Measurements from ENCODE around the gene DALRD3.

Gene DALRD3

DNA sequence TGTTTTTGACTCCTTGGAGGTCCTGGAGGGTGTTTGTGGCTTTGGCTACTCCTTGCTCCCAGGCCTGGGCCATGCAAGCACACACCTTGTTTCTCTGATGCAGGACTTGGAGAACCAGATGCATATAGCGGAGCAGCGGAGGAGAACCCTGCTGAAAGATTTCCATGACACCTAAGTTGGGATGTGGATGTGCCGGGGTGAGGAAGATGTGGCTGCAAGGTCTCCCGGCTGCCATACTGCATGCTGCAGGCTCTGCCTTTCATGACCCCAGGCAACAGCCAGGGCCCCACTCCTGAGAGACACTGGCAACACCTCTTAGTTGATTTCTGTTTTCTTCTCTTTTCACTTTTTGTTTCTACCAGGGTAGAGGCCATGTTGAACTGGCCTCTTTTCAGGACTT lies 35.3 kb downstream of the DALRD3 start:
- DNase-seq (ENCODE audit: low spot score), result no peak

DNA sequence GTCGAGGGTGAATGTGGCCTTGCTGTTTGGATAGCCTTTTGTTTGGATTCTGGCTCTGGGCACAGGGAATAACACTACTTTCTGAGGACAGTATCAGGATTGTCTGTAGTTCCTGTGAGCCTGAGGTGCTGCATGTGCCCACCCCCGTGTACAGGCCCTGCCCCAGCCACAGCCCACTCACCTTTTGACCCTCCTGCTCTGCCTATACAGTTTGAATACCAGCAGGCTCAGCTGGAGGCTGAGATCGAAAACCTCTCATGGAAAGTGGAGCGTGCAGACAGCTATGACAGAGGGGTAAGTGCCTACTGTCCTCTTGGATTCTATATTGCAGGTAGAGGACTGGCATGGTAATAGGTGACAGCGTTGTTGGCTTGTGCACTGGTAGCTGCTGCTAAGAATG lies 35.7 kb downstream of the DALRD3 start:
- no peak for DNase-seq (ENCODE audit: low spot score)
- TF ChIP-seq, protein P1, sequence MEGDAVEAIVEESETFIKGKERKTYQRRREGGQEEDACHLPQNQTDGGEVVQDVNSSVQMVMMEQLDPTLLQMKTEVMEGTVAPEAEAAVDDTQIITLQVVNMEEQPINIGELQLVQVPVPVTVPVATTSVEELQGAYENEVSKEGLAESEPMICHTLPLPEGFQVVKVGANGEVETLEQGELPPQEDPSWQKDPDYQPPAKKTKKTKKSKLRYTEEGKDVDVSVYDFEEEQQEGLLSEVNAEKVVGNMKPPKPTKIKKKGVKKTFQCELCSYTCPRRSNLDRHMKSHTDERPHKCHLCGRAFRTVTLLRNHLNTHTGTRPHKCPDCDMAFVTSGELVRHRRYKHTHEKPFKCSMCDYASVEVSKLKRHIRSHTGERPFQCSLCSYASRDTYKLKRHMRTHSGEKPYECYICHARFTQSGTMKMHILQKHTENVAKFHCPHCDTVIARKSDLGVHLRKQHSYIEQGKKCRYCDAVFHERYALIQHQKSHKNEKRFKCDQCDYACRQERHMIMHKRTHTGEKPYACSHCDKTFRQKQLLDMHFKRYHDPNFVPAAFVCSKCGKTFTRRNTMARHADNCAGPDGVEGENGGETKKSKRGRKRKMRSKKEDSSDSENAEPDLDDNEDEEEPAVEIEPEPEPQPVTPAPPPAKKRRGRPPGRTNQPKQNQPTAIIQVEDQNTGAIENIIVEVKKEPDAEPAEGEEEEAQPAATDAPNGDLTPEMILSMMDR (IDR thresholded peaks at IDR 0.05; ENCODE audit: extremely low read depth, missing control alignments), result no peak

More for the DNA sequence above, 35.3 kb downstream of the DALRD3 start:
- TF ChIP-seq, protein P1 (IDR thresholded peaks at IDR 0.05; ENCODE audit: extremely low read depth, missing control alignments), result no peak

DNA sequence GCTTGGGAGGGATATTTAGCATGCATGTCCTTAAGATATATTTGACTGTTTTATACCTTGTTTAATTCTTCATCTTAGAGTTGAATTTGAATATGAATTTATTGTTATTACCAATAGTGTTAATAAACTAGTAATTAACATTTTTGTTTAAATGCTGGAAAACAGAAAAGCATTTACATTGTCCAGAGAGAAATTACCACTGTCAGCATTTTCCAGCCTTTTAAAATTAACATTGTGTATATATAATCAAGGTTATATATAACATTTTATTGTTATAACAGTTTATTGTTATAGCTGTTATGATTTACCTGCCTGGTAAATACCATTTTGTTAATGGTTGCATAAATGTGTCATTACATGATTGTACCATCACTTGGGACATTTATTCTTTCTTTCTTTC lies 36.4 kb downstream of the DALRD3 start:
- TF ChIP-seq, protein P1 (IDR thresholded peaks at IDR 0.05; ENCODE audit: extremely low read depth, missing control alignments), result no peak
- no peak for DNase-seq (ENCODE audit: low spot score)

DNA sequence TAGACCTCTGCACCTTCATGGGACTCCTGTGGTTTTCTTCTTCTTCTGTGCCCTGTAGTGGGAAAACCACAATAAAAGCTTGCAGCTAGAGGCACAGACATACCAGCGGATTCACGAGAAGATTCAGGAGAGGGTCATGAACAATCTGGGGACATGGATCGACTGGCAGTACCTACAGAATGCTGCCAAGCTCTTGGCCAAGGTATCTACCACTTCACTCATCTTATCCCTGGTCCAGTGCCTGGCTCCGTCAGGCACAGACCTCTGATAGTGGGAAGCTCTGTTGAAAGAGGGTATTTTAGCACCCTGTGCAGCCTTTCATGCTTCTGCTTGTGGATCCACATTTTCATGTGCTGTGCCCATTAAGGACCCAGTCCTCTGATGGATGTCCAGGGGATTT lies 38.1 kb downstream of the DALRD3 start:
- TF ChIP-seq, protein P1 (IDR thresholded peaks at IDR 0.05; ENCODE audit: extremely low read depth, missing control alignments), result no peak
- DNase-seq (ENCODE audit: low spot score), result no peak

DNA sequence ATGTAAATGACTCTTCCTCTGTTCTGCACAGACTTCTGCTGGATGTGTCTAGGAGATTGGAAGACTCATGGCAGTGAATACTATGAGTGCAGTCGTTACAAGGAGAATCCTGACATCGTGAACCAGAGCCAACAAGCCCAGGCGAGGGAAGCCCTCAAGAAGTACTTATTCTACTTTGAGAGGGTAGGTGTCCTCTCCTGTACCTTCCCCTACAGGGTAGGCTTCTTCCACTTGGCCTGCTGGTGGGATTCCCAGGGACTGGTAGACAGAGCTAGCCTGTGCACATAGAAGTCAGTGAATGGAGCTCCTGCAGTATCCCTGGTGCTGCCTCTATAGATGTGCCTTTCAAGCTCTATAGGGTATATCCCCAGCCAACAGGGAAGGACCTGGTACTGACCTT lies 38.9 kb downstream of the DALRD3 start:
- DNase-seq (ENCODE audit: low spot score), result no peak

DNA sequence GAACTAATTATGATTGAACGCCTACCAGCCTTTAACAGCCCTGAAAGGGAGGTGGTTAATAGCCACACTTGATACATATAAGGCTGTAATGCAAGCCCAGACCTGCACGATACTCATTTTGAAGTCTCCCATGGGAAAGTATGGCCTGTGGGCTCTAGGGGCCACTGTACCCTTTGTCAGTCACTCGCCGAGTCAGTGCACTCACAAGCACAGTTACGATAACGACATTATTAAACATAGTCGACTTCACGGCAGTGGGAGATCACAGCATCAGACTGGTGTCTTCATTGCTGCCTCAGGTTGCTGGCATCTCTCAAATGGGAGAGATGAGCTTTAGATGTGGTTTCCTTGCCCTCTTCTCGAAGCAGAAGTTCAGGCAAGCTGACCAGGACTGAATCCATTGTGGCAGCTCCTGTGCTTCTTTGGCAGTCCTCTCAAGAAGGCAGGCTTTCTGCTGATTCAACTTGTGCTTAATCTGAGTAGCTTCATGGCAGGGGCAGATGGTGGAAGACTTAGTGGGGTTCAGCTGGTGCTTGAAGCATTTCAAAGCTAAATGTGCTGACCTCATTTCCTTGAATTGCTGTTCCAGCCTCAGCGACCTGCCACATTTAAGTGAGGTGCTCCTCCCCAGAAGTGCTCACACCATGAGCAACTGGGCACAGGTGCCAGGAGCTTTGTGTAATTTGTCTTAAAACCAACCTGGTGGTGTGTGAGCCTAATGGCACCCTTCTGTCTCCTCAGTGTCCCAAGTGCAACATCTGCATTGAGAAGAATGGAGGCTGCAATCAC lies 44.1 kb downstream of the DALRD3 start:
- TF ChIP-seq, protein P1 (IDR thresholded peaks at IDR 0.05; ENCODE audit: extremely low read depth, missing control alignments), result no peak

More for the DNA sequence above, 38.9 kb downstream of the DALRD3 start:
- TF ChIP-seq, protein P1 (IDR thresholded peaks at IDR 0.05; ENCODE audit: extremely low read depth, missing control alignments), result no peak

DNA sequence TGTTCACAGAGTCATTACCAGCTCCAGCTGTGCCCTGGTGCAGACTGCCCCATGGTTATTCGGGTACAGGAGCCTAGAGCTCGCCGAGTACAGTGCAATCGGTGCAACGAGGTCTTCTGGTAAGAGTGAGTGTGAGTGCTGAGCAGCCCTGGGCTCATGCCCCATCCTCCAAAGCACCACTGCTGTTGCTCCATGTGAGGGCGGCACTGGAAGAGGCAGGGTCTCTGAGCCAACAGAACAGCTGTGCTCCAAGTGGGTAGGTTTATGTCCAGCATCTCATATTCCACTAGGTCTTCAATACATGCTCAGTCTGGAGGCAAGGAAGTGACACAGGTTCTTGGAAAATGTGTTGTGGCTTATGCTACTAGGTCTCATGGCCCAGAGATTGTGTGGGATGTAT lies 47.8 kb downstream of the DALRD3 start:
- no peak for DNase-seq (ENCODE audit: low spot score)
- TF ChIP-seq, protein P1 (IDR thresholded peaks at IDR 0.05; ENCODE audit: extremely low read depth, missing control alignments), result no peak

More for the DNA sequence above, 44.1 kb downstream of the DALRD3 start:
- no peak for DNase-seq (ENCODE audit: low spot score)

Data from GM20000 (cell line).